SK-N-MC (cell line): ENCODE results near the gene ABO.

Experiments used
- EZH2 ChIP-seq: fragments of 200-600 bp; sonication (generic); IDR thresholded peaks from one replicate; pipeline ENCODE4 v1.6.1; 2017; ENCODE audit warnings: antibody characterized with exemption
- FOXP2 ChIP-seq: optimal IDR thresholded peaks from 2 replicates; pipeline ENCODE3; 2011; ENCODE audit warnings: mild to moderate bottlenecking, moderate library complexity; ENCODE audit not compliant: insufficient read depth; ENCODE audit errors: extremely low read length, control extremely low read depth
- POLR2AphosphoS5 ChIP-seq: IDR thresholded peaks from 2 replicates; pipeline ENCODE4 v1.6.1; 2012; ENCODE audit warnings: mild to moderate bottlenecking, low read depth, low read length, borderline replicate concordance

GRCh38 chr9:133284362-133284761, 9.4 kb upstream of the ABO start:
- no peak for TF ChIP-seq EZH2
- TF ChIP-seq POLR2AphosphoS5, result no peak
- no peak for TF ChIP-seq FOXP2
